ENCODE results near the gene ETFA. TPM values are rescaled to one million over a fixed set of nuclear protein-coding genes. Genes with fewer than 3 reads are reported as not detected.

The ETFA gene
- polyA plus RNA-seq, 2 of the 4 experiments (the other 2 are of a cell fraction), result 243 to 412 TPM

- no peak for FAIRE-seq
- H3K9me3 ChIP-seq, result no peaks in the 10 kb centered on the region
- TF ChIP-seq PHF8 (IDR thresholded peaks at IDR 0.05; ENCODE audit: borderline replicate concordance, low read depth) (no peak), EHMT2 (IDR thresholded peaks at IDR 0.05; ENCODE audit: low read depth) (no peak), FOSB (CRISPR knock-in tag; IDR thresholded peaks at IDR 0.05) (no peak), SREBF2 (IDR thresholded peaks at IDR 0.05) (no peak), HDAC2 (IDR thresholded peaks at IDR 0.05) (no peak), JUN (IDR thresholded peaks at IDR 0.05) (no peak), TFCP2L1 (CRISPR knock-in tag; IDR thresholded peaks at IDR 0.05) (no peak), ESRRA (IDR thresholded peaks at IDR 0.05; ENCODE audit: borderline replicate concordance, low read length) (no peak), JUNB (IDR thresholded peaks at IDR 0.05) (no peak), KDM5A (IDR thresholded peaks at IDR 0.05) (no peak), TP53 (CRISPR knock-in tag; IDR thresholded peaks at IDR 0.05) (no peak), MAX (IDR thresholded peaks at IDR 0.05) (no peak)
- TF ChIP-seq, protein P1, sequence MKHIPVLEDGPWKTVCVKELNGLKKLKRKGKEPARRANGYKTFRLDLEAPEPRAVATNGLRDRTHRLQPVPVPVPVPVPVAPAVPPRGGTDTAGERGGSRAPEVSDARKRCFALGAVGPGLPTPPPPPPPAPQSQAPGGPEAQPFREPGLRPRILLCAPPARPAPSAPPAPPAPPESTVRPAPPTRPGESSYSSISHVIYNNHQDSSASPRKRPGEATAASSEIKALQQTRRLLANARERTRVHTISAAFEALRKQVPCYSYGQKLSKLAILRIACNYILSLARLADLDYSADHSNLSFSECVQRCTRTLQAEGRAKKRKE (CRISPR knock-in tag; IDR thresholded peaks at IDR 0.05; ENCODE audit: low read depth), result no peak
- CTCF ChIA-PET, result interaction anchor here (0.6 kb wide), 1 partner anchor 234 kb away, joined by 3 read pairs; no protein-coding TSS in a partner anchor
- no peak for ATAC-seq
- peak overlapping the region; percentile 82 to 84; a peak in 4 of 6 replicates for H3K27ac ChIP-seq
- DNase-seq (ENCODE audit: low read depth in 1 of 2, low spot score in 1 of 2), result no peak
- POLR2A ChIA-PET, result no interaction called here
- H3K4me3 ChIP-seq, result peak overlapping the region; percentile 75
- peak overlapping the region; percentile 89 for H3K4me2 ChIP-seq
- peaks cover 31% of the 10 kb centered on the region for H3K4me1 ChIP-seq
- WGBS (ENCODE audit: missing lambda C conversion rate), result 93% methylated on average over 83 of the region's 89 CpGs
These were observed 26.6 kb upstream of the ETFA start for GRCh38 chr15:76337696-76338485.

DNA sequence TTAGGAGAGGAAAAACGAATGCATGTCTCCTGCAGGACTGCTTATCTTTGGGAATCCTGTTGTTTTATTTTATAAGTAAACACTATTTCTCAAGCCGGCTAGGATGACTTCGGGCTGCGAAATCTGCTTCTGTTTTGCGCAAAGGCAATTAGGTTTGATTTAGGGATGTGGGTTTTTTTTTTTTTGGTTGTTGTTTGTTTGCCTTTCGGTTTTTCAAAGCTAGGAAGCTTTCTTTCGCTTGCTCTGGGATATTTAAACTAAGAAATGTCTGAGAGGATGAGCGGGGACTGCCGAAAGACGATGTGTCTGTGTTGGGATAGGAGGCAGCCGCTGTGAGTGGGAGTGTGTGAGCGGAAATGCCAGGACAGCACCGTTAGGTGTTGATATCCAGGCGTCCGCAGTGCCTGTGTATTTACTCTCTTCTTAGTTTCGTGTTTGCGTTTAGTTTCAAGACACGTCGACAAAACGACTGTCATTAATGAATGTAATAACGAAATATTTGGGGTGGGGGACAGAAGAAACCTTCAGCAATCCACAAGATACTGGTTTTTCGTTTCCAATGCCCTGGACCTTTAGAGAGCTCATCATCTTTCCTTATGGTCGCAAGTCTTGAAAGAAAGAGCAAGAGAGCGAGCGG is 25.9 kb upstream of the ETFA start:
- peak in 1 of 2 experiments; percentile 26; a peak in 2 of 6 replicates for ATAC-seq
- no peak for TF ChIP-seq RCOR1 (IDR thresholded peaks at IDR 0.05; ENCODE audit: low read depth, low read length)
- TF ChIP-seq HOXB13 (CRISPR knock-in tag; IDR thresholded peaks at IDR 0.05; ENCODE audit: low read depth), result no peak
- no peak for TF ChIP-seq NR3C1 (IDR thresholded peaks at IDR 0.05)
- no peak for TF ChIP-seq HDAC2 (IDR thresholded peaks at IDR 0.05)
- Histone ChIP-seq H3K9me3 (no peaks in the 10 kb centered on the region), H3K4me3 (peak overlapping the region; percentile 75), H3K27ac (peak overlapping the region; percentile 82 to 84), H3K4me2 (peak overlapping the region; percentile 89), H3K4me1 (peaks cover 31% of the 10 kb centered on the region)
- FAIRE-seq, result no peak
- ChIA-PET CTCF (interaction anchor here (0.6 to 1.5 kb wide), 2 partner anchors 97 to 233 kb away, joined by 3 to 4 read pairs; no protein-coding TSS in a partner anchor), POLR2A (interaction anchor here (0.5 to 2.0 kb wide), 26 partner anchors 8 to 1549 kb away, joined by 3 to 61 read pairs (median 4); partner anchors contain the start of genes ETFA and UBE2Q2)
- 45% methylated on average over 25 of the region's 25 CpGs for WGBS (ENCODE audit: missing lambda C conversion rate)
- peak in 1 of 2 experiments; percentile 41 for DNase-seq (ENCODE audit: low read depth in 1 of 2, low spot score in 1 of 2)

DNA sequence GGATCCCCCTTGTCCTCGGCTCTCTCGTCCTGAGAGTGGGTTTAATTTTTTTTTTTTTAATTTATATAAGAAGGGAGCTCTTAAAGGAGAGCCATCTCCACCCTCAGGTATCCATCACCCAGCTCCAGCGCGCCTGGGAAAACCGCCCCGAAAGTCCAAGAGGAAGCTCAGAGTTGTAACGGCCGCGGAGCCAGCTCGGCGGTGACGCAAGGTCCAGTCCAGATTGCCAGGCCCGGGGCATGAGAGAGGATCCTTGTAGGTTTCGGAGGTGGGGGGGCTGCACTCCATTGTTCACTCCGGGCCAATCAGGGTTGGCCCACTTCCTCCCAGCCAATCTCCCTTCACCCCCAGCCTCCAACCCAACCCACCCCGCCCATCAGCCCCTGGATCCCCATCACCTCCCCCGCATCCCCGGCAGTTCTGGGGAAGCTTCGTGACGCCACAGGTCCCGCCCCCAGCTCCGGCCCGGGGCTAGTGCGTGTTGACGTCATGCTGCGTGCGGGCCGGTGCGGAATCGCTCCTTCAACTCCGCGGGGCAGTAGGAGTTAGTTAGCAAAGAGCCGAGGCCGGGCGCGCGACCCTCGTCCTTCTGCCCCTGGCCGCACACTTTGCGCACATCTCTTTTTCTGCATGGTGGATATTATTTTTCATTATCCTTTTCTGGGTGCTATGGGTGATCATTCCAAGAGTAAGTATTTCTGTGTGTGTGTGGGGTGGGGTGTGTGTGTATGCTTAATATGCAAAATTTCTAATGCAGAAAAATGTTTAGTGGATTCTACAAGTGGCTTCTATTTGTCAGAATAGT is 25.2 kb upstream of the ETFA start, which contains the start of gene ISL2:
Gene ISL2 (plus strand): TSS at position 520 of the 805 bp plus-strand sequence. CDS start 111 bp downstream, at position 631.
- peak; percentile 99 to 100 for DNase-seq (ENCODE audit: low read depth in 1 of 2, low spot score in 1 of 2)
- Histone ChIP-seq H3K4me3 (peak within 1 kb of the TSS; percentile 75), H3K9me3 (no peaks in the 10 kb centered on the region), H3K27ac (peak within 1 kb of the TSS; percentile 94 to 97), H3K4me1 (peaks cover 31% of the 10 kb centered on the region), H3K4me2 (peak within 1 kb of the TSS; percentile 89)
- POLR2A ChIA-PET, result interaction anchor here (0.5 to 2.0 kb wide), 32 partner anchors 9 to 1549 kb away, joined by 3 to 61 read pairs (median 4); partner anchors contain the start of genes ETFA, RCN2 and UBE2Q2
- CTCF ChIA-PET, result interaction anchor here (0.6 to 5.3 kb wide), 11 partner anchors 13 to 1484 kb away, joined by 3 to 39 read pairs (median 3); no protein-coding TSS in a partner anchor
- 4% methylated on average over 33 of the region's 40 CpGs for WGBS (ENCODE audit: missing lambda C conversion rate)
- ATAC-seq, result peak; percentile 90 to 95
- peak; percentile 59 for FAIRE-seq
- no peak for TF ChIP-seq KDM1A (IDR thresholded peaks at IDR 0.05; ENCODE audit: low read depth)
- TF ChIP-seq JUNB (IDR thresholded peaks at IDR 0.05), result no peak
- TF ChIP-seq, protein P2, sequence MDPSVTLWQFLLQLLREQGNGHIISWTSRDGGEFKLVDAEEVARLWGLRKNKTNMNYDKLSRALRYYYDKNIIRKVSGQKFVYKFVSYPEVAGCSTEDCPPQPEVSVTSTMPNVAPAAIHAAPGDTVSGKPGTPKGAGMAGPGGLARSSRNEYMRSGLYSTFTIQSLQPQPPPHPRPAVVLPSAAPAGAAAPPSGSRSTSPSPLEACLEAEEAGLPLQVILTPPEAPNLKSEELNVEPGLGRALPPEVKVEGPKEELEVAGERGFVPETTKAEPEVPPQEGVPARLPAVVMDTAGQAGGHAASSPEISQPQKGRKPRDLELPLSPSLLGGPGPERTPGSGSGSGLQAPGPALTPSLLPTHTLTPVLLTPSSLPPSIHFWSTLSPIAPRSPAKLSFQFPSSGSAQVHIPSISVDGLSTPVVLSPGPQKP (IDR thresholded peaks at IDR 0.05; ENCODE audit: low read depth, low read length), result no peak
- peak; percentile 46; the same call in 1 of the 2 replicates for TF ChIP-seq PHF8 (IDR thresholded peaks at IDR 0.05; ENCODE audit: borderline replicate concordance, low read depth)
- no peak for TF ChIP-seq EHMT2 (IDR thresholded peaks at IDR 0.05; ENCODE audit: low read depth)
- TF ChIP-seq FOXS1 (CRISPR knock-in tag; IDR thresholded peaks at IDR 0.05), result no peak
- TF ChIP-seq JUN (IDR thresholded peaks at IDR 0.05), result peak; percentile 93 to 94; a peak in 4 of 5 replicates
- TF ChIP-seq HOXB13 (CRISPR knock-in tag; IDR thresholded peaks at IDR 0.05; ENCODE audit: low read depth), result no peak
- peak; percentile 82 to 92; a peak in 3 of 4 replicates for TF ChIP-seq CEBPB (IDR thresholded peaks at IDR 0.05)
- TF ChIP-seq EP300 (IDR thresholded peaks at IDR 0.05), result 0 out of 5 replicates have a peak, but pooled peaks of 1 of the 2 experiments have one; percentile 9
- TF ChIP-seq BCL3 (IDR thresholded peaks at IDR 0.05), result peak; percentile 77; the same call in 1 of the 3 replicates
- TF ChIP-seq, protein P3, sequence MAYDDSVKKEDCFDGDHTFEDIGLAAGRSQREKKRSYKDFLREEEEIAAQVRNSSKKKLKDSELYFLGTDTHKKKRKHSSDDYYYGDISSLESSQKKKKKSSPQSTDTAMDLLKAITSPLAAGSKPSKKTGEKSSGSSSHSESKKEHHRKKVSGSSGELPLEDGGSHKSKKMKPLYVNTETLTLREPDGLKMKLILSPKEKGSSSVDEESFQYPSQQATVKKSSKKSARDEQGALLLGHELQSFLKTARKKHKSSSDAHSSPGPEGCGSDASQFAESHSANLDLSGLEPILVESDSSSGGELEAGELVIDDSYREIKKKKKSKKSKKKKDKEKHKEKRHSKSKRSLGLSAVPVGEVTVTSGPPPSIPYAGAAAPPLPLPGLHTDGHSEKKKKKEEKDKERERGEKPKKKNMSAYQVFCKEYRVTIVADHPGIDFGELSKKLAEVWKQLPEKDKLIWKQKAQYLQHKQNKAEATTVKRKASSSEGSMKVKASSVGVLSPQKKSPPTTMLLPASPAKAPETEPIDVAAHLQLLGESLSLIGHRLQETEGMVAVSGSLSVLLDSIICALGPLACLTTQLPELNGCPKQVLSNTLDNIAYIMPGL (CRISPR knock-in tag; IDR thresholded peaks at IDR 0.05; ENCODE audit: borderline replicate concordance), result no peak
- no peak for TF ChIP-seq GATA3 (IDR thresholded peaks at IDR 0.05; ENCODE audit: borderline replicate concordance)

Data from A549 (cell line).